ENCODE measurements around the gene PLRG1.

Gene PLRG1

GRCh38 chr4:154485127-154485773 lies 65.0 kb downstream of the PLRG1 start:
- DNase-seq, result no peak
- H3K4me3 ChIP-seq (ENCODE audit: insufficient read depth, low read depth, low read length, poor library complexity, severe bottlenecking), result no peak overlapping the region
- H3K36me3 ChIP-seq (ENCODE audit: control insufficient read depth, insufficient read depth, low read length), result no peaks in the 10 kb centered on the region
- no peaks in the 10 kb centered on the region for H3K9me3 ChIP-seq (ENCODE audit: control insufficient read depth, low read length)
- no peak overlapping the region for H3K27ac ChIP-seq (ENCODE audit: insufficient read depth, low read length, poor library complexity, severe bottlenecking)
- H3K27me3 ChIP-seq (replicated peaks; ENCODE audit: control insufficient read depth, insufficient read depth, low read length, poor library complexity, severe bottlenecking), result peaks cover 6% of the 10 kb centered on the region
- no peaks in the 10 kb centered on the region for H3K4me1 ChIP-seq (ENCODE audit: control insufficient read depth, insufficient read depth, low read length, poor library complexity, severe bottlenecking)

Data from effector memory CD4-positive, alpha-beta T cell (primary cell).